Peyer's patch (tissue), 4 donors: ENCODE data around the gene SORL1. TPM values are rescaled to one million over a fixed set of nuclear protein-coding genes. Genes with fewer than 3 reads are reported as not detected.
"Not testable (repeated sequence)": the region's sequence is repeated elsewhere in the genome, so short reads cannot be mapped to it uniquely, and the experiment has no call there.

Experiments
- DNase-seq, 3 donors: peaks; one replicate each; pipeline ENCODE4 v3.0.0-alpha.2; 2017 to 2019
- H3K27ac ChIP-seq, 4 donors: fragments of 200-600 bp; sonication (generic); one replicate each; pipeline ENCODE4 v1.5.1; 2016 to 2019
- H3K27me3 ChIP-seq, 2 donors: fragments of 200-600 bp; sonication (generic); one replicate each; pipeline ENCODE4 v1.5.1; 2019
- H3K36me3 ChIP-seq, 3 donors: fragments of 200-600 bp; sonication (generic); one replicate each; pipeline ENCODE4 v1.5.1; 2016 to 2019
- H3K4me1 ChIP-seq, 4 donors: fragments of 200-600 bp; sonication (generic); one replicate each; pipeline ENCODE4 v1.5.1; 2016 to 2019
- H3K4me3 ChIP-seq, 4 donors: fragments of 200-600 bp; sonication (generic); 1 replicate in 3 of 4; 2 replicates in 1 of 4; pipeline ENCODE4 v1.5.1; 2016 to 2019; ENCODE audit warnings: mild to moderate bottlenecking in 1 of 4
- H3K9me3 ChIP-seq, 4 donors: fragments of 200-600 bp; sonication (generic); one replicate each; pipeline ENCODE4 v1.5.1; 2016 to 2019; ENCODE audit warnings: mild to moderate bottlenecking in 1 of 4
- CTCF ChIP-seq, 6 experiments: fragments of 450-650 bp in 4 of 6; fragments of 200-600 bp in 2 of 6; sonication (generic) in 1 of 6; IDR thresholded peaks; one replicate each; pipeline ENCODE4 v1.5.1; 2017 to 2019; ENCODE audit warnings: antibody characterized with exemption in 6 of 6, mild to moderate bottlenecking in 3 of 6, moderate library complexity in 1 of 6
- POLR2A ChIP-seq, 2 donors: fragments of 450-650 bp; IDR thresholded peaks; one replicate each; pipeline ENCODE4 v1.5.1; 2017; ENCODE audit warnings: antibody characterized with exemption in 2 of 2, mild to moderate bottlenecking in 2 of 2, moderate library complexity in 2 of 2
- total RNA-seq, 4 donors: library from RNA; depleted of rRNA; stranded (reverse); fragments of >200 nt; gene quantifications; one replicate each; pipeline ENCODE4 v1.1.0, GENCODE V29; 2016

SORL1 gene
- total RNA-seq = 100 to 1,000 TPM in 3 of 4 donors, 10 to 100 TPM in 1; 52.0 to 282 (median 191) TPM

- no peaks in the 10 kb centered on the region for H3K27me3 ChIP-seq
- H3K9me3 ChIP-seq = no peaks in the 10 kb centered on the region
- H3K36me3 ChIP-seq = no peaks in the 10 kb centered on the region
- peak within 1 kb of the TSS; percentile 59 to 79 (median 70) for H3K4me3 ChIP-seq
- H3K27ac ChIP-seq = peak within 1 kb of the TSS; percentile 83 to 97 (median 88)
- TF ChIP-seq POLR2A (IDR thresholded peaks at IDR 0.05) (peak; percentile 52 to 70), CTCF (IDR thresholded peaks at IDR 0.05) (peak in 4 of 6 experiments; percentile 44 to 77 (median 73))
- peak; percentile 66 to 91 (median 86) for DNase-seq
- H3K4me1 ChIP-seq = peaks cover 0 to 16% (median 9%) of the 10 kb centered on the region in 4 donors
Measured at GRCh38 chr11:121451986-121452608, at the start of gene SORL1. Gene SORL1, plus strand, starts transcription at chr11:121452314. Its CDS starts 18 bp downstream, at chr11:121452332.

GRCh38 chr11:121405646-121406045 is 46.5 kb upstream of the SORL1 start:
- Histone ChIP-seq H3K27ac (no peak overlapping the region), H3K4me1 (no peaks in the 10 kb centered on the region), H3K9me3 (no peaks in the 10 kb centered on the region), H3K36me3 (no peaks in the 10 kb centered on the region), H3K4me3 (no peak overlapping the region), H3K27me3 (no peaks in the 10 kb centered on the region)
- TF ChIP-seq CTCF (IDR thresholded peaks at IDR 0.05) (no peak), POLR2A (IDR thresholded peaks at IDR 0.05) (no peak)
- no peak for DNase-seq

GRCh38 chr11:121406291-121406690 is 45.8 kb upstream of the SORL1 start:
- no peak overlapping the region for H3K4me3 ChIP-seq
- no peaks in the 10 kb centered on the region for H3K4me1 ChIP-seq
- H3K27me3 ChIP-seq = no peaks in the 10 kb centered on the region
- no peak overlapping the region for H3K27ac ChIP-seq
- DNase-seq = no peak
- H3K9me3 ChIP-seq = no peaks in the 10 kb centered on the region
- no peaks in the 10 kb centered on the region for H3K36me3 ChIP-seq
- no peak for TF ChIP-seq POLR2A (IDR thresholded peaks at IDR 0.05)

GRCh38 chr11:121408830-121409229 is 43.3 kb upstream of the SORL1 start:
- Histone ChIP-seq H3K9me3 (no peaks in the 10 kb centered on the region), H3K4me1 (no peaks in the 10 kb centered on the region), H3K27me3 (no peaks in the 10 kb centered on the region), H3K36me3 (no peaks in the 10 kb centered on the region), H3K4me3 (no peak overlapping the region), H3K27ac (no peak overlapping the region)
- no peak for DNase-seq
- TF ChIP-seq CTCF (IDR thresholded peaks at IDR 0.05) (no peak), POLR2A (IDR thresholded peaks at IDR 0.05) (no peak)

GRCh38 chr11:121410041-121410440 is 42.1 kb upstream of the SORL1 start:
- H3K4me3 ChIP-seq, H3K36me3 ChIP-seq, H3K27ac ChIP-seq, H3K4me1 ChIP-seq, DNase-seq, H3K9me3 ChIP-seq, H3K27me3 ChIP-seq: not testable (repeated sequence)

GRCh38 chr11:121411330-121411729 is 40.8 kb upstream of the SORL1 start:
- not testable (repeated sequence) for H3K4me3 ChIP-seq, H3K36me3 ChIP-seq, H3K4me1 ChIP-seq, H3K9me3 ChIP-seq, DNase-seq, H3K27ac ChIP-seq, H3K27me3 ChIP-seq

- no peak for DNase-seq
- H3K9me3 ChIP-seq = no peaks in the 10 kb centered on the region
- no peaks in the 10 kb centered on the region for H3K36me3 ChIP-seq
- no peaks in the 10 kb centered on the region for H3K27me3 ChIP-seq
- H3K4me1 ChIP-seq = peaks cover 0 to 15% (median 0%) of the 10 kb centered on the region in 4 donors
- no peak overlapping the region for H3K27ac ChIP-seq
- no peak overlapping the region for H3K4me3 ChIP-seq
- no peak for TF ChIP-seq CTCF (IDR thresholded peaks at IDR 0.05)
Measured at GRCh38 chr11:121412000-121412587, 40.0 kb upstream of the SORL1 start.
